ENCODE measurements around the gene ARVCF. TPM values are rescaled to one million over a fixed set of nuclear protein-coding genes. Genes with fewer than 3 reads are reported as not detected.
A peak's percentile ranks its signal among the peaks of the same experiment; 100 is the strongest.

ARVCF gene
- total RNA-seq, 1 donor from 2014 or later: 3.1 TPM

- peak; percentile 68 for ATAC-seq
Observed at GRCh38 chr22:19986410-19987341, 29.9 kb downstream of the ARVCF start.

GRCh38 chr22:19986011-19986409 lies 30.6 kb downstream of the ARVCF start:
- ATAC-seq: no peak

DNA sequence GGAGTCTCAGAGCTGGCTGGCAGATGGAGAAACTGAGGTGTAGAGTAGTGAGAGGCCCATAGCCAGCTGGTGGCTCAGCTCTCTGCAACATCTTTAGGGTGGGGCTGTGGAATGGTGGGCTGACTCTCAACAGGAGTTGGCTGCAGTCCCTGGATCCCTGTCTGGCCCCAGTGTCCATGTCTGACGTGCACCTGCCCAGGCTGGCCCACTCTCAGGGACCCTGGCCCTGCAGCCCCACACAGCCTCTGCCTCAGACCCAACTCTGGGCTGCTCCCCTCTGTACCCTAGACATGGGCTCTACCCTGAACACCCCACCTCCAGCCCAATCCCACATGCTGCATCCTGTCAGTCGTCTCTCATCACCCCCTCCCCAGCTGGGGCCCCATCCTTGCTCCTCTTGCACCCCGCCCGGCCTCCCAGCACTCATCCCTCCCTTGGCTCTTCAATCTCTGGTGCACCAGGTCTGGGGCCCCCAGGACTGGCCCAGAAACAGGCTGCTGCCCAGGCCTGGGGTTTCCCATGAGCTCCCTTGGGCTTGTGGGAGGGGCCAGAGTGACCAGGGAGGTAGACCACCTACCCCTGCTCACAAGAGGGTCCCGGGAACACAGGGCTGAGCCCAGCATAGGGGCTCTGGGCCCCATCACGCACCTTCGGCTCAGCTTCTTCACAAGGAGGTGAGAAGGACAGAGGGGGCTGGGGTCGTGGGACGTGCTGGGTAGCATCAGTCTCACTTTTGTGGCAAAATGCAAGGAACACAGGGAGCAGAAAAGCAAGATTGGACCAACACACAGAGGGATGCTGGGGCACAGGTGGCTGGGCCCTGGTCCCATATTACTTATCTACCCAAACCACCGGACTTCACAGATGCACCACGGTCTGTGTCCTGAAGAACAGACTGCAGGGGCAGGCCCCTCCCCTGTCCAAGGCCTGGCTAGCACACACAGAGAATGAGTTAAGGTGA lies 31.5 kb downstream of the ARVCF start:
- no peak for ATAC-seq

DNA sequence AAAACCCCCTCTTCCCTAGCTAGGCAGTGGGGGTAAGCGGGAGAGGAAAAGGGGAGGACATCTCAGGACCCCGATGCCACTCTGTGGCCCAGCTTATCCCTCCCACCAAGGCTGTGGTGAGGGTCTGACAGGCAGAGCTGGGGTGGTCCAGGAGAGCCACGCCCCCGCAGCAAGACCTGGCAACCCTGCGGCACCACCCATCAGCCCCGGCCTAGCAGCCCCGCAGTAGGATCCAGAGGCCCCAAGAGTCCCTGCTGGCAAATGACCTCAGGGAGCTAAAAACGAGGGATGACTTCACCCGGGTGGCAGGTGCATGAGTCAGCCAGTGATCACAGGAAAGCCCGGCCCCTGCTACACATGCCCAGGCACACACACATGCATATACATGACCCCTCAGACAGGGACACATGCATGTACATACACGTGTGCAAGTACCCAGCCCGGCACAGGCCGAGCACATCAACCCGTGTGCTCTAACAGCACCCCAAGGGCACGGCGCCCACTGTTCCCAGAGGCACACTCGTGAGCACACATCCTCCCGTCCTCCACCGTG lies 32.3 kb downstream of the ARVCF start:
- ATAC-seq: peak; percentile 78

GRCh38 chr22:19983741-19984140 lies 32.9 kb downstream of the ARVCF start:
- no peak for ATAC-seq

GRCh38 chr22:19982991-19983578 lies 33.5 kb downstream of the ARVCF start:
- ATAC-seq: no peak

- ATAC-seq: no peak
Observed at GRCh38 chr22:19981961-19982920, 34.4 kb downstream of the ARVCF start.

DNA sequence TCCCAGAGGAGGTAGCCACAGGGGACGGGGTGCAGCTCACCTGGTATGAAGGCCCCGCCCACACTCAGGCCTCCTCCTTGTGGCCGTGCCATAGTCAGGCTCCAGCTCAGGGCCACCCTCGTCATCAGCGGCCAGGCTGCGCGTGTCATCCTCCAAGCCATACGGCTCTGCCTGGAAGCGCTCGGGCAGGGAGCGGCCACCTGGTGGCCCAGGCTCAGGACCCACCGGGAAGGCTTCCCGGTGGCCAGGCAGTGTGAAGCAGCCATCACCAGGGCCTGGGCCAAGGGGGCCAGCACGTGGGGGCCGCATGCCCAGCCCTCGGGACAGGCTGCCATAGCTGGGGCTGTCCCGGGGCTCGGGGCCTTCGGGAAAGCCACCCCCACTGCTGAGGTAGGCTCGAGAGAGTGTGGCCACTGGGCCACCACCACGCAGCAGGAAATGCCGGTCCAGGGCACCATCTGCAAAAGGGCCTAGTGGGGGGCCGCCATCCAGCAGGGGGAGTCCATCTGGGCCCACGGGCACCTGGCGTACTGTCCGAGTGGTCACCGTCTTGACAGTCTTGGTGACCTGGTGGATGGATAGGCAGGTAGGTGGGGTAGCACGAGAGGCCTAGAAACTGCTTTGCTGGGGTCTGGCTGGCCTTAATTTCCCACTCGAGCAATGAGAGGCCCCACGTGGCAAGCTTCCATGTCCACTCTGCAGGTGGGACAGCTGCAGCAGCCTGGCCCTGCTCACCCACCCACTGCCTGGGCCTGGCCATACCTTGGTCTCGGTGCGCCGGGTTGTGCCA lies 35.3 kb downstream of the ARVCF start:
- no peak for ATAC-seq

DNA sequence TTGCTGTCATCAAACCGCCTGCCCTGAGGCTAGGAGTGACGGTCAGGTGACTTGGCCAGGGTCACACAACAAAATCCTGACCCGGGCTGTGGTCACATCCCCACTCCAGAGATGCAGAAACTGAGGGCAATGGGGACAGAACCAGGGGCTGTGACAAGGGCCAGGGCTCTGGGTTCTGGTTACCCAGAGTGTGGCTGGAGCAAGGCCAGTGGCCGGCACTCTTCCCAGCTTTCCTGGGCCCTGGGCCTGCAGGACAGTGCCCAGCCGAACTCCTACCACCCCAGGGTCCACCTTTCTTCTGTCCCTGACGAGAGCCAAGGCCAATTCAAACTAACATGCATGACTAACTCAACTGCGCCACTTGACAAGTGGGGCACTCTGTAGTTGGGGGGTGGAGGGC lies 35.9 kb downstream of the ARVCF start:
- no peak for ATAC-seq

DNA sequence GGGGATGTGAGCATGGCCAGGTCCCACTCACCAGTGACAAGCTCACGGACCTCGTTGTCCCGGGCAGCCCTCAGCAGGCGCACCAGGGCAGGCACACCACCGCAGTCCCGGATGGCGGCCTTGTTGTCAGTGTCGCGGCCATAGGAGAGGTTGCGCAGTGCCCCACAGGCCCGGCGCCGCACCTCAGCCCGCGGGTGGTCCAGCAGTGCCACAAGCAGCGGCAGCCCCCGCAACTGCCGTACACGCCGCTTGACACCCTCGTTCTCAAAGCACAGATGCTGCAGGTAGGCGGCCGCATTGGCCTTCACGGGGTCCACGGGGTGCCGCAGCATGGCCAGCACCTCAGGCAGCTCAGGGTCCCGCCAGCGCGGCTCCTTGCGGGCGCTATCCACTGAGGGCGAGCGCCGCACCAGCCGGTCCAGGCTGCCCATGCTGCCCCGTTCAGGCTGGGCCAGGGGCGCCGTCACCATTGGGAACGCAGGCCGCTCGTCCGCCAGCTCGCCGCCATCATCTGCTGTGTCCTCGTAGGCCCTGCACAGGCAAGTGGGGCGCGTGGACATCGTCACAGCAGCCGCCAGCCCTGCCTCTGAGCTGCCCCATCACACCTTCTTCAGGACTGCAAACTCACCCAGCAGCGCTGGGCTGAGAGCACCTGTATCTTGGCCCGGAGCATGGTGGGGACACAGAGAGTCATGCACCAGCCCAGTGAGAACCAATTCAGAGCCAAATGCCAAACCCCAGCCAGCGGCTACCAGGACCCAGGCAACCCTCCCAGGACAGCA lies 36.7 kb downstream of the ARVCF start:
- no peak for ATAC-seq

DNA sequence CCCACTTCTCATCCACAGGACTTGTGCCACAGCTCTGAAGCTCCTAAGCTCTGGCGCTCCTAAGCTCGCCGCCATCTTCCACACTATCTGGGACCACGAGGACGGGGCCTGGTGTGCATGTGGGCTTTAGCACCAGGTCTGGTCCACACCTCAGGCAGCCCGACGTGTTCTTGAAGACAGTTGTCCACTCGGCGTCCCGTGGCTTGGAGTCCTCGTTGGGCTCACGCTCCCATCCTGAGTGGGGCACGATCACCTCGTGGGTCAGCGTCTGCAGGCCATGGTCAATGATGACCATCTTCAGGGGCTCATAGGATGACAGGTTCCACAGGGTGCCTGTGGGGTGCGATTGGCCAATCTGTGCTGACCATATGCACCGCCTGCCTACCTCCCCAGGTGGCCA lies 37.9 kb downstream of the ARVCF start:
- no peak for ATAC-seq

GRCh38 chr22:19977296-19978243 lies 39.1 kb downstream of the ARVCF start:
- no peak for ATAC-seq

DNA sequence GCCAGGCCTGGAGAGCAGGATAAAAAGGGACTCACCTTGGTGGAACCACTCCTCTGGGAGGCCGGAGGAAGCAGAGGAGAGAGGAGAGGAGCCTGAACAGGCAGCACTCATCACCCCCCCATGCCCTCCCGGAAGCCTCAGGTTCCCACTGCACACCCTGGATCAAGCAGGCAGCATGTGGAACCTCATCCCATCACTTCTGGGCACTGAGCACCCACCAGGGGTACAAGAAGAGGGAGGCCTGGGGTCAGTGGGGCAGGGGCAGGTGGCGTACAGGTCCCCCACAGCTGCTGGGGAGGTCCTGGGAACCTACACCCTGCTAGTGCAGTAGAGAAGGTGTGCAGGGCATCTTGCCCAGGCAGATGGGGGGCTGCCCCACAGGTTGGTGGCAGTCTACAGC lies 40.0 kb downstream of the ARVCF start:
- no peak for ATAC-seq

- no peak for ATAC-seq
Observed at GRCh38 chr22:19975707-19976035, 41.0 kb downstream of the ARVCF start.

- no peak for ATAC-seq
Observed at GRCh38 chr22:19974935-19975706, 41.5 kb downstream of the ARVCF start.

DNA sequence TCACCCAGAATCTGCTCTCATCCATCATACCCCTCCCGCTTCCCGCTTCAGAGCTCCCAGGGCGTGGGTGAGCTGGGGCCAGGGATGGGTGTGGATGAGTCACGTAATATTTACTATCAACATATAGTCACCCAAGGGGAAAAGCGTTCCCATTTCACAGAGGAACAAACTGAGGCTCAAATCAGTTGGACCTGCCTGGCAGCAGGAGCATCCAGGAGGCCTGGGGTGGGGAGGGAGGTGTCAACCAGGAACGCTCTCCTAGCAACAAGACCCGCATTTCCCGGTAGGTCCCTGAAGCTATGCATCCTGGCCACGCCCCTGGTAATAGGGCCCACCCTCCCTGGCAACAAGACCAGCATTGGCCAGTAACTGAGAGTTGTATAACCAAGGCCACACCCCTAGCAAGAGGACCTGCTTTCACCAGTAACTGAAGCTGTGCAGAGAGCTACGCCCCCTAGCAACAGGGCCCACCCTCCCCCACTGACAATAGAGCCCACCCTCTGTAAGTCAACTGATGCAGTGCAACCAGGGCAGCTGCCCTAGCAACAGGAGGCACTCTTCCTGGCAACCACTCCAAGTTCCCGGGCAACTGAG lies 42.3 kb downstream of the ARVCF start:
- no peak for ATAC-seq

GRCh38 chr22:19973551-19974267 lies 42.9 kb downstream of the ARVCF start:
- no peak for ATAC-seq
